GM18951 (cell line): ENCODE data around the gene UGT1A7.

ENCODE experiments used
- POLR2A ChIP-seq: IDR thresholded peaks from 4 replicates; pipeline ENCODE4 v1.6.1; 2011; ENCODE audit warnings: mild to moderate bottlenecking; ENCODE audit not compliant: insufficient read length, insufficient read depth; ENCODE audit errors: extremely low read depth
- in situ Hi-C: fragments of 300-500 bp; cut with MboI; formaldehyde crosslinking; loops from one replicate; pipeline ENCODE4 v1.12.0; 2022; ENCODE audit warnings: low sequenced_read_pairs, mixed read lengths, inconsistent platforms; ENCODE audit not compliant: unreplicated experiment

The UGT1A7 gene

DNA sequence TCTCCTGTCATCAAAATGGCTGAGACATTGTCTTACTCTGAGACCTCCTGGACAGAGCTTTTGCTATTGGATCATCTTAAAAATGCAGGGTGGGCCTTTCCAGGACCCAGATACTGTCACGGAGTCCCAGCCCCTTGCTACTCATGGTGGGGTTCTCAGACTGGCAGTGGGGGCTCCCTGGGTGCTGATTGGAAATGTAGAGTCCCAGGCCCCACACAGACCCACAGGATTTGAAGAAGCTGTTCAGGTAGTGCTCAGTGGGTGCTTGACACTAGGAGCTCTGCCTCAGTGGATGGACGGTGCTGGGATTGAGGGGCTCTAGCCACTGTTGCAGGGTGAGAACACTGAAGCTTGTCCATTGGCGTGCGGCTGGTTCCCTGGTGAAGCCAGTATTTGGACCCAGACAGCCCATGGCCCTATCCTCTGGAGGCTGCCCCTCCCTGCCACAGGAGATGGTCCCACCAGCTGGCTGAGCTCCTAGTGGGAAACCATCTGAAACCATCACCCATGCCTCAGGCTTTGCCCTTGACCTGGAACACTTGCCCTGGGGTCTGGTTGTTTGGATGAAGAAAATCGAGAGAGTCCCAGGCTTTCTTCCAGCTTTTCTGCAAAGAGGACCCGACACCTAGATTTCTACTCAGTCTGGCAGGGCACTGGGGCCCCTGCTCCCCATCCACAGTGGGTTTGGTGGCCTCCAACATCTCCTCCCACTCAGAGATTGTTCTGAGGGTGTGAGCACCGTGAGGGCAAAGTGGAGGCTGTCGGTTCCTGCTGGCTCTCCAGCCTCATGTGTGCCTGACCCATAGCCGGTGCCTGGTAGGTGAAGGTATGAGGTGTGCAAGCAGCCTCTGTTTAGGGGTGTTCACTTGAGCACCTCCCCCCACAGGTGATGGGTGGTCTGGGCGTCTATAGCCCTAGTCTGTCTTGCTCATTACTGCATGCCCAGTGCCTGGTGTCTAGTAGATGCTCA is 126.5 kb downstream of the UGT1A7 start:
- TF ChIP-seq POLR2A = no peak
- in situ Hi-C loops = loop anchor here (10.0 kb wide), 1 partner anchor 343 kb away; no protein-coding TSS in a partner anchor

DNA sequence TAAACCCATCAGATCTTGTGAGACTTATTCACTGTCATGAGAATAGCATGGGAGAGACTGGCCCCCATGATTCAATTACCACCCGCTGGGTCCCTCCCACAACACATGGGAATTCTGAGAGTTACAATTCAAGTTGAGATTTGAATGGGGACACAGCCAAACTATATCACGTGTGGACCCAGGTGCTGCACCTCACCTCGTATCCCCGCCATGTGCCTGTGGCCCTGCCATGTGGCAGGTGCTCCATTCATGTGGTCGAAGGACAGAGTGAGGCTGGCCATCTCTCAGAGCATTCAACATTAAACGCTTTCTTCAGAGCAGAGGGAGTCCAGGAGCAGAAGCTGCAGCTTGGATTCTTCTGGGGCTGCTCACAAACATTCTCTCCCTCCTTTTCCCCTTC is 128.7 kb downstream of the UGT1A7 start:
- in situ Hi-C loops = no loop called here
- no peak for TF ChIP-seq POLR2A

DNA sequence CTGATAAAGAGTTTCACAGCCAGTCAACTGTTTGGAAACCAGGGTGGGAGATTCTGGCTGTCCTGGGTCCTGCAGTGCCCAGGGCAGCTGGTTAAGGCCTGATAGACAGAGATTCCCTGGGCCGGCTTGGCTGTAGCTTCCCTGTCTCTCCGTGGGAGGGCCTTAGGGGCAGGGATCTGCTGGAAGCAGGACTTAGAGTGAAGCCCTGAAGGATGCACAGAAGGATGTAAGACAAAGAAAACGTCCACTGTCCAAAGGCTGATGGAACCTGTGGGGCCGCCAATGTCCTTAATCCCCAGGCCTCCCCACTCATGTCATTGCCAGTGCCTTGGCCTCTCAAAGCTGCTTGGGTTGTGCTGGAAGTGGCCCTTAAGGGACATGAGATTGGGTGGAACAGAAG is 129.4 kb downstream of the UGT1A7 start:
- no peak for TF ChIP-seq POLR2A
- in situ Hi-C loops = no loop called here

DNA sequence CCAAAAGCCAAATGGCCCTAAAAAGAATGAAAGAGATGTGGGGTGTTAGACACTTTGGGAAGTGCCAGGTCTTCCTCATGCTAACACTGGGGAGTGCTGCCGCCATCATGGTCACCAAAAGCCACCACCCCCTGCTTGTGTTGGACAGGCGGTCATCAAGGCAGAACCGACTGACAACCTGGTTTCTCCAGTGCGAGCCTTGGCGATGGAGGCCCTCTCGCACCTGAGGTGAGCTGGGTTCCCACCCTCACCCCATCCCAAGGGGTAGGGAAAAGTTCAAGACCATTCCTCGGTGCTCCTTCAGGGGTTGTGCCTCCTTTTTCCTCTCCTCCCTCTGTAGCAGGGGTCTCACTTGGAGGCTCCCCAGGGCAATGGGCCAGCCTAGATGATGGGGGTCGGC is 130.0 kb downstream of the UGT1A7 start:
- TF ChIP-seq POLR2A = no peak
- in situ Hi-C loops = no loop called here

DNA sequence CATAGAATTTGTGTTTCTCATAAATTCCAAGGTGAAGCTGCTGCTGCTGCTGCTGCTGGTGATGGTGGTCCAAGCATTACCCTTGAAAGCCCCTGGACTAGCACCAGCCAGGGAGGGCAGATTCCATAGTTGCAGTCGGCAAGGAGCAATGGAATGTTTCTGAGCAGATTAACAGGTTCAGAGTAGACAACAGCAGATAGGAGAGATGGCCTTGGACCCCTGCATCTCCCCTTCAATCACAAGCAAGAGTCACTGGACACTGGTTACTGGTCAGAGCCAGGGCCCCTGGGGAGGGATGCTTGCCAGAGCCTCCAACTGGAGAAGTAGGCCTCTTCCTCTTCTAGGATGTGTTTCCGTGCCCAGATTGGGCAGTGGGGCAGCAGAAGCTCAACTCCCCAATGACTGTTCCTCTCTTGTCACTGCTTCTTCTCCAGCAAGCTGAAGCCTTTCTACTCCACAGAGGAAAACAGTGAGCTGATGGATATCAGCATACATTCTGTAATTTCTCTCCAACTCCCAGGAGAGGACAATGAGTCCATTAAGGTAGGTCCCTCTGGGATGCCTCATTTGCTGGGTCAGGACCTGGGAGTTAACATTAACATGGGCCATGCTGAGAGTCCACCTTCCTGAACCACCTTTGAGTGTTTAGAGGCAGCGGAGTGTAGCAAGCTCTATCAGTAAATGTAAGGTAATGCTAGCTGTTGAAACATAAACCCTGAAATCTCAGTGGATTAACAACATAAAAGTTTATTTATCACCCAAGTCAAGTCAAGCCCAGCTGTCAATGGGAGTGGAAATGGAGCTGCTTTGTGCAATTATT is 131.7 kb downstream of the UGT1A7 start:
- no peak for TF ChIP-seq POLR2A
- in situ Hi-C loops = no loop called here

DNA sequence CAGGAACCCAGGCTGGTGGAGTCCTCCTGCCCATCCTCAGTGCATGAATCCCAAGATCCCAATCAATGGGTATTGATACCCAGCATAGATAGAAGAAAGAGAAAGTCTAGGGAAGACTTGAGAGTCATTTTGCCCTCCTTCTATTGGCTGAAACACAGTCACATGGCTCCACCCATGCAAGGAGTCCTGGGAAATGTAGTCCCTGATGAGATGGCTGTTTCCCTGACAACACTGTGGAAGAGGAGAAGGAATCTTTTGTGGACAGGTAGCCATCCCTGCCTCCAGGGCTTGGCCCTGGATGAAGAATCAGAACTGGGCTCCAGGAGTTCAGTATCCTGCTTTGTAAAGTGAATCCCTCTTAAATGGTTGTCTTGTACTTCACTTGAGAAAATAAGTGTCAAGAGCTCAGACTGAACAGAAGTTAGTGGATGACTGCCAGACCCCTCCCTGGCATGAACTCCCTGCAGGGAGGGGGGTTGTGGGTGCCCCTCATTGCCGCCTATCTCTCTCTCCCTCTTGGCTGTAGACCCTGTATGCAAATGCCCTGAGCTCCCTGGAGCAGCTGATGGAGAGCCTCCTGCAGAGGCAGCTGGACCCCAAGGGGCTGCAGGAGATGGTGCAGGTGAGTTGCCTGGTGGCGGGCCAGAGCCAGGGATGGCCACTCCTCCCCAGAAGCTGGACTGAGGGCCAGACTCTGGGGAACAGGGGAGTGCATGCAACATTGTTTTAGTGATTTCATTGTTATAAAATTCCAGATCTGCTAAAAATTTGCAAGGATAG is 132.5 kb downstream of the UGT1A7 start:
- TF ChIP-seq POLR2A = no peak
- in situ Hi-C loops = no loop called here

DNA sequence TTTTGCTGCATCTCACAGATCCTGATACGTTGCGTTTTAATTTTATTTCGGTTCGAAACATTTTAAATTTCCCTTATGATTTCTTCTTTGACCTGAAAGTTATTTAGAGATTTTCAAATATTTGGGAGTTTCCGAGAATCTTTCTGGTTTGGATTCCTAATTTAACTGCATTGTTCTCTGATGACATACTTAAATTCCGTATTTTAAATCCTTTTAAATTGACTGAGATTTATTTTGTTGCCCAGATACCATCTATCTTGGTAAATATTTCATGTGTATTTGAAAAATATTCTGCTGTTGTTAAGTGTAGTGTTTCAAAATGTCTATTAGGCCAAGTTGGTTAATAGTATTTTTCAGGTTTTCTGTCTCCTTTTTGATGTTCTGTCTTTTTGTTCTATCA is 134.2 kb downstream of the UGT1A7 start:
- TF ChIP-seq POLR2A = no peak
- in situ Hi-C loops = no loop called here

DNA sequence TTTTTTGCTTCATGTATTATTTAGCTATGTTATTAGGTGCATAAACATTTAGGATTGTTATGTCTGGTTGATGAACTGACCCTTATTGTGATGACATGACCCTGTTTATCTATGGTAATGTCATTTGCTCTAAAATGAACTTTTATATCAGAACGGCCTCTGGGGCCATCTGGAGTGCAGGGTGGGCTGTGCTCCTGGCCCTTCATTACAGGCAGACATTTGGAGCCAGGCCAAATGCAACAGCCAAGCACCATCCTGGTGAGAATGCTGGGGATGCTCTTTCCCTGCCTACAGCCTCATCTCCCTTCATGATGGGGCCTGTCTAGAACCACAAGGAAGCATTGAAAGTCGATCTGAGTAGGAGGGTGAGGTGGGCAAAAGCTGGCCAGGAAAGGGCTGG is 134.6 kb downstream of the UGT1A7 start:
- in situ Hi-C loops = no loop called here
- no peak for TF ChIP-seq POLR2A

DNA sequence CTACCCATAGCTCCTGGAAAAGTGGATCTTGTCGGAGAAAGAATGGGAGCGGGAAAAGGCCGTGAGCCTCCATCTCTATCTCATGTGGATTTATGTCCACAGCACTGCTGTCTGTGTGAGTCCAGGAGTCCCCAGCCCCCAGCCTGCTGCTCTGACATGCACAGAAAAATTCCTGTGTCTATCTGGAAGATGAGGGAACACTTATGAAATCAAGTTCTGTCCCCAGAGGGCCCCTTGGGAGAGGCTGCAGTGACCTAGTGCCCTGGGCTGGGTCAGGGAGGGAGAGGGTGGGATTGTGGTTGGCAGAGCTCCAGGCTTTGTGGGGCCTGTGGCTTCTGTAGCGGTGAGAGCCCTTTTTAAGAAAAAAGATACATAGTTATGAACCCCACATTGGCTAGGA is 135.1 kb downstream of the UGT1A7 start:
- no peak for TF ChIP-seq POLR2A
- in situ Hi-C loops = no loop called here

DNA sequence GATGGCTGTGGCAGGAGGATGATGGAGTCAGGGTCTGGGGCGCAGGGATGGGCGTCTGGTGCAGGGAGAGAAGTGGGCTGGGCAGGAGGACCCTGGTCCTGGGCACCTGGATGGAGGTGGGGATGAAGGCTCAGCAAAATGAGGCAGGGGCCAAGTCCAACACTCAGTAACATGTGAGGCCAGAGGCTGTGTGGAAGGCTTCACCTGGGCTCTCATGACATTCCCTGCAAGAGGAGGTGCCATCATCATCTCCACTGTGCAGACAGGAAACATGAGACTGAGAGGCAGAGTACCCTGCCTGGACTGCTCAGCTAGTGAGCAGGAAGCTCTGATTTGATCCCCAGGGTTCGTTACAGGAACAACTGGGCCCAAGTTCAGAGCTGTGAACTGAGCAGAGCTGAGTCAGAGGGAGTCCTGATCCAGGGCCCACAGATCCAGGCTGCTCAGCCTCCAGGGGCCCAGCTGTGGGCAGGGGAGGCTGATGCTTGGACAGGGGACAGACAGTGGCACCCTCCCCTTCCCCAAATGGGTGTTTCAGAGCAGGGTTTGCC is 135.7 kb downstream of the UGT1A7 start:
- no peak for TF ChIP-seq POLR2A
- in situ Hi-C loops = no loop called here

DNA sequence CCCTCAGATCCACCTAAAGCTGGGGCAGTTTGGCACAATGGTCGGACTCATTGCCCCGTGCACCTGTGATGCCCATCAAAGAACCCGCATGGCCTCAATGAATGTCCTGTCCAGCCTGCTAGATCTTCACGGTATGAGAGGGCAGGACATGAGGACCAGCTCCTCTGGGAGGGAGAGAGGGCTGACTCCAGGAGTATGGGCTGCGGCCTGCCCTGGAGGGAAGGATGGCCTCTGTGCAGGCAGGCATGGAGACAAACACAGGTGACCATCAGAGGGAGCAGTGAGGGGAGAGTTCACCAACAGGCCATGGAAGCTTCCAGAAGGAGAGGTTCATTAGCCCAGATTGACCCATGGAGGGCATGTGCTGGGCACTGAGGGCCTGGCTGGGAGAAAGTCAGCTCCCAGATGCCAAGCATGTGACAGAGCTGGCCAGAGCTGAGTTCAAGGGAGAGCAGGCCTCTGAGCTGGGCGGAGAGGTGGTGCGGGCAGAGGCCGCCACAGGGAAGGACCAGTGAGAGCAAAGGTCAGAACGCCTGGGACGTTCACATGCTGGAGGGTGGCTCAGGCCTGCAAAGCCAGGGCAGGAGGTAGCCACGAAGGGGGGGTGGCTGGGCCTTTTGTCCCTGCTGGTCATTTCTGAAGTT is 136.4 kb downstream of the UGT1A7 start:
- in situ Hi-C loops = no loop called here

More for the DNA sequence above, 136.4 kb downstream of the UGT1A7 start:
- no peak for TF ChIP-seq POLR2A
